GM12873 (cell line): ENCODE results near the gene CEP89.

ENCODE experiments used
- TF ChIP-seq, protein P1 (sequence below): IDR thresholded peaks from 2 replicates; pipeline ENCODE4 v1.5.1; 2012; ENCODE audit warnings: low read depth, mild to moderate bottlenecking, moderate library complexity, low read length, control low read depth; ENCODE audit not compliant: insufficient read depth; ENCODE audit errors: missing control alignments

Gene CEP89

GRCh38 chr19:32890326-32890725, 81.4 kb downstream of the CEP89 start:
- TF ChIP-seq, protein P1, sequence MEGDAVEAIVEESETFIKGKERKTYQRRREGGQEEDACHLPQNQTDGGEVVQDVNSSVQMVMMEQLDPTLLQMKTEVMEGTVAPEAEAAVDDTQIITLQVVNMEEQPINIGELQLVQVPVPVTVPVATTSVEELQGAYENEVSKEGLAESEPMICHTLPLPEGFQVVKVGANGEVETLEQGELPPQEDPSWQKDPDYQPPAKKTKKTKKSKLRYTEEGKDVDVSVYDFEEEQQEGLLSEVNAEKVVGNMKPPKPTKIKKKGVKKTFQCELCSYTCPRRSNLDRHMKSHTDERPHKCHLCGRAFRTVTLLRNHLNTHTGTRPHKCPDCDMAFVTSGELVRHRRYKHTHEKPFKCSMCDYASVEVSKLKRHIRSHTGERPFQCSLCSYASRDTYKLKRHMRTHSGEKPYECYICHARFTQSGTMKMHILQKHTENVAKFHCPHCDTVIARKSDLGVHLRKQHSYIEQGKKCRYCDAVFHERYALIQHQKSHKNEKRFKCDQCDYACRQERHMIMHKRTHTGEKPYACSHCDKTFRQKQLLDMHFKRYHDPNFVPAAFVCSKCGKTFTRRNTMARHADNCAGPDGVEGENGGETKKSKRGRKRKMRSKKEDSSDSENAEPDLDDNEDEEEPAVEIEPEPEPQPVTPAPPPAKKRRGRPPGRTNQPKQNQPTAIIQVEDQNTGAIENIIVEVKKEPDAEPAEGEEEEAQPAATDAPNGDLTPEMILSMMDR: no peak

DNA sequence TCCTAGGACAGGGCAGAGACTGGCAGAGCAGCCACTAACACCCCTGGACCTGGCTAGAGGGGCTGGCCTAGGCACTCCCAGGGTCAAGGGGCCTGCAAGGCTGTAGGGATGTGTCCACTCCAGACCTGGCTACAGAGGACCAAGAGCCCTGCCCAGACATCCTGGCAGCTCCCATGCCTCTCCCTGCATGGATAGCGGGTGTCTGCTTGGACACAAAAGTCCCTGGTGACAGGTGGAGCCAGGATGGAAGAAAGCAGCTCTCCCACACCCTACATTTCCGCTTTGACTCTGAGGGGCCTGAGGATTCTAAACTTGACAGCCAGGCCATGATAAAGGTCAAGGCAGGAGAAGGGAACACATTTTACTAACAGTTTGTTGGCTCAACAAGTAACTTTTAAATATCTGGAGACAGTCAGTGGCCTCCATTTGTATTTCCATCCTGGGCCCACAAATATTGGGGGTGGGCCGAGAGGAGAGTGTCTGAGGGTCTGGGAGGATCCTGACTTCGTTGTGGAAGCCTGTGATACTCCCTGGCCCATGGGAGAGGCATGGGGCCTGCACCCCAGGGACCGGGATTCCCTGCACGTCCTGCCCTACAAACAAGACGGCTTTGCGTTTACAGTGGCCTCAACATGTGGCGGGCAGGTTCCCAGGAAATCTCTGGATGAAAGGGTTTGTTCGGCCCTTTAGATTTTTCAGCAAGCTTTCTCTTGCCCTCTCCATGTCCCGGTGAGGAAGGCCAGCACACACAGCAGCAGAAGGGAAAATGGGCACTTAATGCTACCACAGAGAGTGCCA, 82.4 kb downstream of the CEP89 start:
- TF ChIP-seq, protein P1: no peak

DNA sequence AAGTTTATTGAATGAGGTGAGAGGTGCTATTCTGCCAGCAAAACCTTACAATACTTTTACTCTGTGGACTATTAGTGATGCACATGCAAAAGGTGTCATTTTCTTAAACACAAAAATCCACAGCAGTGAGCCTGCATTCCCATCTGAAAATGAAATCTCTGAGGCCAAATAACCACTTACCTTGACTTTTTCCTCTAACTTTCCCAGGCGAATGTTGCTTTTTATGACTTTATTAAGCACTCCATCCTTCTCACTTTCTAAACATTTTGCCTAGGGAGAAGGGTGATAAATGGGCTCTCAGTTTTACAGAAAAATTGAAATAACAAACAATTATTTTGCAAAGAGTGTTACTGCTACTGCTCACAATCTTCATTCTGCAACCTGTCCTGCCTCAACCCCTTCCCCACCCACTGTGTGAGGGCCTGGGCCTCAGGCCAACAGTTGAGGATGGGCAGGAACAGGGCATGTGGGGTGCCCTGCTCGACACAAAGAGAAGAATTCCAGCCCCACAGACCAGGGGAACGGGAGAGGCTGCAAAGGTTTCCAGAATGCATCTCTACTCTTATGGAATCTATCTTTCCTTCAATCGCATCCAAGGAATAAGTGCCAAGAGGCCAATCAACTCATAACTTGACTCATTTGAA, 84.1 kb downstream of the CEP89 start:
- TF ChIP-seq, protein P1: no peak

- TF ChIP-seq, protein P1: no peak
Observed at GRCh38 chr19:32886241-32886640, 85.5 kb downstream of the CEP89 start.

GRCh38 chr19:32881766-32882165, 90.0 kb downstream of the CEP89 start:
- TF ChIP-seq, protein P1: no peak

- TF ChIP-seq, protein P1: no peak
Observed at GRCh38 chr19:32880622-32881021, 91.1 kb downstream of the CEP89 start.

- TF ChIP-seq, protein P1: no peak
Observed at GRCh38 chr19:32879741-32880140, 92.0 kb downstream of the CEP89 start.
